SK-N-SH (cell line): ENCODE data around the gene DHRS9. TPM values are rescaled to one million over a fixed set of nuclear protein-coding genes. Genes with fewer than 3 reads are reported as not detected.

Source experiments
- CTCF ChIA-PET: fragments of 300-600, 350-600 bp; formaldehyde crosslinking; extraction: SDS; loops from one replicate; lab custom pipeline; 2021; lab: Yijun Ruan, JAX
- POLR2A ChIA-PET: fragments of 350-600 bp; sonication (Branson Sonifier 250); formaldehyde crosslinking; extraction: SDS; loops from one replicate; lab custom pipeline; 2020; ENCODE audit warnings: antibody characterized with exemption, inconsistent platforms; lab: Yijun Ruan, JAX
- DNase-seq: peaks from one replicate; pipeline ENCODE4 v3.0.0; 2012
- H2AFZ ChIP-seq: fragments of 200-600 bp; sonication (generic); 2 replicates; pipeline ENCODE4 v1.8.1; 2016; ENCODE audit warnings: antibody characterized with exemption, mild to moderate bottlenecking, low read depth
- H3F3A ChIP-seq: fragments of 200-600 bp; sonication (generic); replicated peaks from 2 replicates; pipeline ENCODE3; 2016; ENCODE audit warnings: antibody characterized with exemption, mild to moderate bottlenecking; ENCODE audit not compliant: insufficient read depth
- H3K27ac ChIP-seq, 2 experiments: fragments of 200-500 bp in 1 of 2; fragments of 200-600 bp in 1 of 2; sonication (Bioruptor generic) in 1 of 2; sonication (generic), shearing (Covaris generic) in 1 of 2; 2 replicates each; pipeline versions ENCODE4 v1.5.1 to v1.6.1; 2014 to 2016; ENCODE audit warnings: low read depth in 2 of 2, inconsistent platforms in 1 of 2, low read length in 1 of 2, mild to moderate bottlenecking in 1 of 2, mixed read lengths in 1 of 2
- H3K27me3 ChIP-seq: fragments of 200-600 bp; sonication (generic), shearing (Covaris generic); 2 replicates; pipeline ENCODE4 v1.6.1; 2016; ENCODE audit warnings: mixed run types; ENCODE audit not compliant: insufficient read depth
- H3K36me3 ChIP-seq, 2 experiments: fragments of 200-500 bp in 1 of 2; fragments of 200-600 bp in 1 of 2; sonication (Bioruptor generic) in 1 of 2; sonication (generic) in 1 of 2; replicated peaks in 1 of 2; 2 replicates each; pipeline versions ENCODE3 to v1.5.1; 2014 to 2016; ENCODE audit warnings: low read length in 1 of 2, mild to moderate bottlenecking in 1 of 2; ENCODE audit not compliant: insufficient read depth in 2 of 2, control insufficient read depth in 1 of 2
- H3K4me1 ChIP-seq, 2 experiments: fragments of 200-500 bp in 1 of 2; fragments of 200-600 bp in 1 of 2; sonication (Bioruptor generic) in 1 of 2; sonication (generic), shearing (Covaris generic) in 1 of 2; 2 replicates each; pipeline versions ENCODE4 v1.5.1 to v1.6.1; 2014 to 2016; ENCODE audit warnings: low read depth in 1 of 2, low read length in 1 of 2, mixed run types in 1 of 2; ENCODE audit not compliant: insufficient read depth in 2 of 2, control insufficient read depth in 1 of 2
- H3K4me2 ChIP-seq: fragments of 200-600 bp; sonication (generic), shearing (Covaris generic); 2 replicates; pipeline ENCODE4 v1.6.1; 2017; ENCODE audit warnings: mixed run types
- H3K4me3 ChIP-seq, 2 experiments: fragments of 200-500 bp in 1 of 2; fragments of 200-600 bp in 1 of 2; sonication (Bioruptor generic) in 1 of 2; sonication (generic), shearing (Covaris generic) in 1 of 2; 2 replicates each; pipeline versions ENCODE4 v1.5.1 to v1.8.1; 2014 to 2016; ENCODE audit warnings: low read depth in 2 of 2, inconsistent platforms in 1 of 2, low read length in 1 of 2, mild to moderate bottlenecking in 1 of 2, mixed read lengths in 1 of 2, moderate library complexity in 1 of 2
- H3K79me2 ChIP-seq: fragments of 200-600 bp; sonication (generic); 2 replicates; pipeline ENCODE4 v1.8.1; 2017; ENCODE audit warnings: mild to moderate bottlenecking; ENCODE audit not compliant: insufficient read depth
- H3K9ac ChIP-seq: fragments of 200-600 bp; sonication (generic); 2 replicates; pipeline ENCODE4 v1.6.1; 2017; ENCODE audit warnings: mixed run types
- H3K9me2 ChIP-seq: fragments of 200-600 bp; sonication (generic); 2 replicates; pipeline ENCODE4 v1.6.1; 2017; ENCODE audit warnings: mixed run types
- H3K9me3 ChIP-seq: fragments of 200-600 bp; sonication (generic); 2 replicates; pipeline ENCODE4 v1.6.1; 2017; ENCODE audit warnings: mixed run types, mild to moderate bottlenecking, moderate library complexity
- H4K20me1 ChIP-seq: fragments of 200-600 bp; sonication (generic); 2 replicates; pipeline ENCODE4 v1.6.1; 2017; ENCODE audit warnings: mild to moderate bottlenecking, mixed run types; ENCODE audit not compliant: insufficient read depth
- CHD2 ChIP-seq: fragments of 150-350 bp; IDR thresholded peaks from 2 replicates; pipeline ENCODE4 v1.6.1; 2018; ENCODE audit warnings: low read length; ENCODE audit not compliant: partially characterized antibody
- ELF1 ChIP-seq: IDR thresholded peaks from 2 replicates; pipeline ENCODE4 v1.4.0; 2012
- EP300 ChIP-seq, 2 experiments: IDR thresholded peaks; 2 replicates each; pipeline versions ENCODE4 v1.4.0 to v1.6.1; 2012; ENCODE audit warnings: borderline replicate concordance in 1 of 2, low read depth in 1 of 2, low read length in 1 of 2
- FOSL2 ChIP-seq: IDR thresholded peaks from 2 replicates; pipeline ENCODE4 v1.4.0; 2012; ENCODE audit warnings: low read depth, mild to moderate bottlenecking, moderate library complexity, borderline replicate concordance
- FOXM1 ChIP-seq: IDR thresholded peaks from 2 replicates; pipeline ENCODE4 v1.4.0; 2012; ENCODE audit warnings: low read depth, mild to moderate bottlenecking
- GABPA ChIP-seq: IDR thresholded peaks from 2 replicates; pipeline ENCODE4 v1.4.0; 2012; ENCODE audit warnings: low read depth, mild to moderate bottlenecking
- JUND ChIP-seq: IDR thresholded peaks from 2 replicates; pipeline ENCODE4 v1.4.0; 2012
- MEF2A ChIP-seq: IDR thresholded peaks from 2 replicates; pipeline ENCODE4 v1.4.0; 2012; ENCODE audit warnings: low read depth, borderline replicate concordance
- MXI1 ChIP-seq: IDR thresholded peaks from 2 replicates; pipeline ENCODE4 v1.6.1; 2012; ENCODE audit warnings: mild to moderate bottlenecking, low read depth, low read length, improper control_type of control experiment
- NFIC ChIP-seq: IDR thresholded peaks from 2 replicates; pipeline ENCODE4 v1.4.0; 2012; ENCODE audit warnings: borderline replicate concordance
- NRF1 ChIP-seq: IDR thresholded peaks from 2 replicates; pipeline ENCODE4 v1.6.1; 2012; ENCODE audit warnings: low read depth, mild to moderate bottlenecking, low read length
- RAD21 ChIP-seq: IDR thresholded peaks from 2 replicates; pipeline ENCODE4 v1.6.1; 2012; ENCODE audit warnings: mild to moderate bottlenecking, low read length
- RCOR1 ChIP-seq: fragments of 150-350 bp; IDR thresholded peaks from 2 replicates; pipeline ENCODE4 v1.6.1; 2017; ENCODE audit warnings: antibody characterized with exemption, low read length
- RFX5 ChIP-seq: IDR thresholded peaks from 2 replicates; pipeline ENCODE4 v1.6.1; 2012; ENCODE audit warnings: mild to moderate bottlenecking, improper control_type of control experiment, low read length
- RXRA ChIP-seq: IDR thresholded peaks from 2 replicates; pipeline ENCODE4 v1.4.0; 2012; ENCODE audit warnings: low read depth, mild to moderate bottlenecking, borderline replicate concordance
- SIN3A ChIP-seq: IDR thresholded peaks from 2 replicates; pipeline ENCODE4 v1.6.1; 2012; ENCODE audit warnings: low read depth, mild to moderate bottlenecking, low read length, moderate library complexity, borderline replicate concordance
- SMC3 ChIP-seq: IDR thresholded peaks from 2 replicates; pipeline ENCODE4 v1.6.1; 2012; ENCODE audit warnings: low read depth, low read length, improper control_type of control experiment
- TAF1 ChIP-seq: IDR thresholded peaks from 2 replicates; pipeline ENCODE4 v1.6.1; 2012; ENCODE audit warnings: low read depth, mild to moderate bottlenecking, low read length, moderate library complexity, borderline replicate concordance
- TEAD4 ChIP-seq: IDR thresholded peaks from 2 replicates; pipeline ENCODE4 v1.4.0; 2012; ENCODE audit warnings: mild to moderate bottlenecking, borderline replicate concordance; ENCODE audit not compliant: insufficient read depth
- USF1 ChIP-seq: IDR thresholded peaks from 2 replicates; pipeline ENCODE4 v1.4.0; 2012; ENCODE audit warnings: low read depth, borderline replicate concordance
- YY1 ChIP-seq: IDR thresholded peaks from 2 replicates; pipeline ENCODE4 v1.4.0; 2012; ENCODE audit warnings: low read depth, mild to moderate bottlenecking
- ZBTB33 ChIP-seq: IDR thresholded peaks from 2 replicates; pipeline ENCODE4 v1.4.0; 2012; ENCODE audit warnings: low read depth, borderline replicate concordance
- WGBS: methylation state at CpG from one replicate; pipeline ENCODE4 v1.1.6; 2017; ENCODE audit warnings: low lambda C conversion rate; 5-methylcytosine and 5-hydroxymethylcytosine counted together
- polyA plus RNA-seq, 3 experiments: library from polyadenylated mRNA; depleted of rRNA; stranded (reverse); fragments of >200 nt; gene quantifications; 2 replicates each; pipeline ENCODE4 v1.2.3, GENCODE V29; 2012
- TF ChIP-seq, protein P1 (sequence below): fragments of 200-600 bp; sonication (generic); IDR thresholded peaks from 2 replicates; pipeline ENCODE4 v1.6.1; 2017; ENCODE audit warnings: antibody characterized with exemption, mild to moderate bottlenecking, moderate library complexity

The DHRS9 gene
- polyA plus RNA-seq, 1 of the 3 experiments (the other 2 are of a cell fraction): not detected

- ChIA-PET POLR2A (no interaction called here), CTCF (interaction anchor here (1.0 to 3.2 kb wide), 5 partner anchors 10 to 158 kb away, joined by 3 to 19 read pairs (median 14); no protein-coding TSS in a partner anchor)
- no peaks in the 10 kb centered on the region for H3K9me2 ChIP-seq
- no peaks in the 10 kb centered on the region for H3K36me3 ChIP-seq
- H3K79me2 ChIP-seq: no peaks in the 10 kb centered on the region
- DNase-seq: no peak
- no peaks in the 10 kb centered on the region for H3K4me1 ChIP-seq
- H3K4me3 ChIP-seq: no peak overlapping the region
- TF ChIP-seq YY1: no peak
- no peak for TF ChIP-seq RXRA
- TF ChIP-seq FOSL2: no peak
- TF ChIP-seq RAD21: no peak
- no peak for TF ChIP-seq CHD2
- no peak for TF ChIP-seq GABPA
- no peak for TF ChIP-seq MXI1
- no peak for TF ChIP-seq TAF1
- no peak for TF ChIP-seq SIN3A
- TF ChIP-seq FOXM1: no peak
- TF ChIP-seq TEAD4: no peak
- TF ChIP-seq JUND: no peak
- TF ChIP-seq USF1: no peak
- no peak for TF ChIP-seq MEF2A
- TF ChIP-seq ELF1: no peak
- no peak for TF ChIP-seq EP300 (IDR thresholded peaks at IDR 0.05; ENCODE audit: borderline replicate concordance in 1 of 2, low read depth in 1 of 2, low read length in 1 of 2)
- TF ChIP-seq SMC3: no peak
- H4K20me1 ChIP-seq: no peaks in the 10 kb centered on the region
- H3K9me3 ChIP-seq: no peaks in the 10 kb centered on the region
- H3K9ac ChIP-seq: no peak overlapping the region
- H2AFZ ChIP-seq: no peak overlapping the region
- no peak overlapping the region for H3K27ac ChIP-seq
- no peaks in the 10 kb centered on the region for H3K27me3 ChIP-seq
- WGBS: 52% methylated on average over 4 of the region's 4 CpGs
- no peaks in the 10 kb centered on the region for H3F3A ChIP-seq
- no peak overlapping the region for H3K4me2 ChIP-seq
Measured at GRCh38 chr2:169119851-169120250, 50.5 kb downstream of the DHRS9 start.

- no peak for TF ChIP-seq SMC3
- TF ChIP-seq ZBTB33: no peak
- TF ChIP-seq, protein P1, sequence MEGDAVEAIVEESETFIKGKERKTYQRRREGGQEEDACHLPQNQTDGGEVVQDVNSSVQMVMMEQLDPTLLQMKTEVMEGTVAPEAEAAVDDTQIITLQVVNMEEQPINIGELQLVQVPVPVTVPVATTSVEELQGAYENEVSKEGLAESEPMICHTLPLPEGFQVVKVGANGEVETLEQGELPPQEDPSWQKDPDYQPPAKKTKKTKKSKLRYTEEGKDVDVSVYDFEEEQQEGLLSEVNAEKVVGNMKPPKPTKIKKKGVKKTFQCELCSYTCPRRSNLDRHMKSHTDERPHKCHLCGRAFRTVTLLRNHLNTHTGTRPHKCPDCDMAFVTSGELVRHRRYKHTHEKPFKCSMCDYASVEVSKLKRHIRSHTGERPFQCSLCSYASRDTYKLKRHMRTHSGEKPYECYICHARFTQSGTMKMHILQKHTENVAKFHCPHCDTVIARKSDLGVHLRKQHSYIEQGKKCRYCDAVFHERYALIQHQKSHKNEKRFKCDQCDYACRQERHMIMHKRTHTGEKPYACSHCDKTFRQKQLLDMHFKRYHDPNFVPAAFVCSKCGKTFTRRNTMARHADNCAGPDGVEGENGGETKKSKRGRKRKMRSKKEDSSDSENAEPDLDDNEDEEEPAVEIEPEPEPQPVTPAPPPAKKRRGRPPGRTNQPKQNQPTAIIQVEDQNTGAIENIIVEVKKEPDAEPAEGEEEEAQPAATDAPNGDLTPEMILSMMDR: no peak
- no peak for TF ChIP-seq NFIC
- TF ChIP-seq USF1: no peak
- no peak for TF ChIP-seq NRF1
- TF ChIP-seq RCOR1: no peak
- TF ChIP-seq RFX5: no peak
- TF ChIP-seq TAF1: no peak
- no peak for TF ChIP-seq MEF2A
- ChIA-PET POLR2A (no interaction called here), CTCF (interaction anchor here (0.7 to 3.3 kb wide), 5 partner anchors 10 to 826 kb away, joined by 3 to 78 read pairs (median 5); no protein-coding TSS in a partner anchor)
- peaks cover 3% of the 10 kb centered on the region; the same call in 1 of the 2 replicates for H3K27me3 ChIP-seq
- H3F3A ChIP-seq: no peaks in the 10 kb centered on the region
- H3K9me3 ChIP-seq: no peaks in the 10 kb centered on the region
- 66% methylated on average over 5 of the region's 5 CpGs for WGBS
- H3K9ac ChIP-seq: no peak overlapping the region
- H3K9me2 ChIP-seq: no peaks in the 10 kb centered on the region
- H3K36me3 ChIP-seq: no peaks in the 10 kb centered on the region
- H3K4me1 ChIP-seq: no peaks in the 10 kb centered on the region
- no peak for DNase-seq
- H4K20me1 ChIP-seq: no peaks in the 10 kb centered on the region
- no peak overlapping the region for H3K27ac ChIP-seq
- H2AFZ ChIP-seq: no peak overlapping the region
- H3K79me2 ChIP-seq: no peaks in the 10 kb centered on the region
- no peak overlapping the region for H3K4me3 ChIP-seq
- H3K4me2 ChIP-seq: no peak overlapping the region
Measured at GRCh38 chr2:169129703-169130243, 60.4 kb downstream of the DHRS9 start.
